GM19193 (cell line): ENCODE results near the gene CFAP52.

Experiments used
- POLR2A ChIP-seq: IDR thresholded peaks from 4 replicates; pipeline ENCODE4 v1.6.1; 2011; ENCODE audit not compliant: insufficient read depth, insufficient read length; ENCODE audit errors: extremely low read depth

Gene CFAP52

GRCh38 chr17:9576521-9577372 is at the start of gene CFAP52:
Gene CFAP52 (plus strand): TSS chr17:9576642. CDS start chr17:9576696, 54 bp downstream.
- no peak for TF ChIP-seq POLR2A

GRCh38 chr17:9527788-9528187 is 48.7 kb upstream of the CFAP52 start:
- TF ChIP-seq POLR2A = no peak

- TF ChIP-seq POLR2A = no peak
These were observed 47.3 kb upstream of the CFAP52 start for GRCh38 chr17:9529033-9529700.

- TF ChIP-seq POLR2A = no peak
These were observed 45.4 kb upstream of the CFAP52 start for GRCh38 chr17:9531034-9531433.

- TF ChIP-seq POLR2A = no peak
These were observed 43.7 kb upstream of the CFAP52 start for GRCh38 chr17:9532715-9533114.

- TF ChIP-seq POLR2A = no peak
These were observed 43.0 kb upstream of the CFAP52 start for GRCh38 chr17:9533441-9533840.

- TF ChIP-seq POLR2A = no peak
These were observed 40.4 kb upstream of the CFAP52 start for GRCh38 chr17:9536061-9536460.

GRCh38 chr17:9537177-9537776 is 39.2 kb upstream of the CFAP52 start:
- TF ChIP-seq POLR2A = no peak

GRCh38 chr17:9538626-9539025 is 37.8 kb upstream of the CFAP52 start:
- no peak for TF ChIP-seq POLR2A

- TF ChIP-seq POLR2A = no peak
These were observed 34.7 kb upstream of the CFAP52 start for GRCh38 chr17:9541718-9542117.

- TF ChIP-seq POLR2A = no peak
These were observed 32.2 kb upstream of the CFAP52 start for GRCh38 chr17:9544221-9544620.

GRCh38 chr17:9549215-9549614 is 27.2 kb upstream of the CFAP52 start:
- no peak for TF ChIP-seq POLR2A

GRCh38 chr17:9553181-9553580 is 23.3 kb upstream of the CFAP52 start:
- TF ChIP-seq POLR2A = no peak

- TF ChIP-seq POLR2A = no peak
These were observed 22.8 kb upstream of the CFAP52 start for GRCh38 chr17:9553596-9553995.

GRCh38 chr17:9557161-9557755 is 19.2 kb upstream of the CFAP52 start:
- TF ChIP-seq POLR2A = no peak
